Neural cell (in vitro differentiated cells): Measurements from ENCODE around the gene ELMO1. TPM values are rescaled to one million over a fixed set of nuclear protein-coding genes. Genes with fewer than 3 reads are reported as not detected.

ENCODE experiments used
- H2AFZ ChIP-seq: fragments of 200-600, 300-800 bp; sonication (generic), shearing (Covaris generic); 2 replicates; pipeline ENCODE4 v1.6.0; 2014; ENCODE audit warnings: low read depth, mild to moderate bottlenecking, antibody characterized with exemption, low read length, moderate library complexity
- H3F3A ChIP-seq: fragments of 200-600 bp; shearing (Covaris generic); 2 replicates; pipeline ENCODE4 v1.6.1; 2016; ENCODE audit warnings: mild to moderate bottlenecking, moderate library complexity, mixed read lengths, antibody characterized with exemption, low read length; ENCODE audit not compliant: insufficient read depth, poor library complexity, severe bottlenecking
- H3K27ac ChIP-seq: fragments of 200-600, 300-800 bp; sonication (generic), shearing (Covaris generic); 2 replicates; pipeline ENCODE4 v1.5.1; 2014; ENCODE audit warnings: mild to moderate bottlenecking, low read length, moderate library complexity
- H3K27me3 ChIP-seq: fragments of 300-800, 200-600 bp; sonication (generic), shearing (Covaris generic); 2 replicates; pipeline ENCODE4 v1.6.0; 2014; ENCODE audit warnings: mild to moderate bottlenecking, low read depth, low read length, moderate library complexity; ENCODE audit not compliant: insufficient read depth
- H3K36me3 ChIP-seq: fragments of 300-800, 200-600 bp; sonication (generic), shearing (Covaris generic); 2 replicates; pipeline ENCODE4 v1.5.1; 2014; ENCODE audit warnings: mild to moderate bottlenecking, antibody characterized with exemption, low read length, moderate library complexity; ENCODE audit not compliant: insufficient read depth
- H3K4me2 ChIP-seq: fragments of 300-800, 200-600 bp; sonication (generic), shearing (Covaris generic); 2 replicates; pipeline ENCODE4 v1.6.0; 2014; ENCODE audit warnings: mild to moderate bottlenecking, low read length
- H3K4me3 ChIP-seq: fragments of 300-800, 200-600 bp; sonication (generic), shearing (Covaris generic); 2 replicates; pipeline ENCODE4 v1.5.1; 2014; ENCODE audit warnings: mild to moderate bottlenecking, low read length, moderate library complexity
- H3K79me2 ChIP-seq: fragments of 200-600 bp; shearing (Covaris generic); replicated peaks from 2 replicates; pipeline ENCODE4 v1.6.0; 2014; ENCODE audit warnings: mild to moderate bottlenecking, low read length, moderate library complexity; ENCODE audit not compliant: insufficient read depth
- H3K9ac ChIP-seq: fragments of 300-800, 200-600 bp; sonication (generic), shearing (Covaris generic); 2 replicates; pipeline ENCODE4 v1.6.1; 2016; ENCODE audit warnings: mild to moderate bottlenecking, low read length, mixed read lengths
- H3K9me2 ChIP-seq: fragments of 200-600 bp; shearing (Covaris generic); 2 replicates; pipeline ENCODE4 v1.6.1; 2016; ENCODE audit warnings: mild to moderate bottlenecking, low read length, mixed read lengths; ENCODE audit not compliant: insufficient read depth
- H3K9me3 ChIP-seq: fragments of 200-600, 300-800 bp; sonication (generic), shearing (Covaris generic); 2 replicates; pipeline ENCODE4 v1.6.1; 2016; ENCODE audit warnings: mild to moderate bottlenecking, mixed run types, low read length, moderate library complexity, mixed read lengths
- H4K20me1 ChIP-seq: fragments of 200-600 bp; shearing (Covaris generic); 2 replicates; pipeline ENCODE4 v1.6.1; 2016; ENCODE audit warnings: mild to moderate bottlenecking, mixed run types; ENCODE audit not compliant: insufficient read depth
- EP300 ChIP-seq: fragments of 450-650 bp; conservative IDR thresholded peaks from 2 replicates; pipeline ENCODE4 v1.6.1; 2014; ENCODE audit warnings: antibody characterized with exemption, mild to moderate bottlenecking, moderate library complexity; ENCODE audit not compliant: poor library complexity, severe bottlenecking
- EZH2 ChIP-seq: fragments of 200-600, 300-800 bp; shearing (Covaris generic), sonication (generic); IDR thresholded peaks from 2 replicates; pipeline ENCODE4 v1.6.1; 2014; ENCODE audit warnings: antibody characterized with exemption, low read length, borderline replicate concordance, mild to moderate bottlenecking; ENCODE audit not compliant: insufficient read depth, poor library complexity, severe bottlenecking
- MXI1 ChIP-seq: fragments of 450-650 bp; conservative IDR thresholded peaks from 2 replicates; pipeline ENCODE4 v1.6.1; 2014; ENCODE audit warnings: antibody characterized with exemption, mild to moderate bottlenecking; ENCODE audit not compliant: poor library complexity, severe bottlenecking
- POLR2AphosphoS5 ChIP-seq: IDR thresholded peaks from 2 replicates; pipeline ENCODE4 v1.6.1; 2012
- RAD21 ChIP-seq: fragments of 450-650 bp; conservative IDR thresholded peaks from 2 replicates; pipeline ENCODE4 v1.6.1; 2014; ENCODE audit warnings: antibody characterized with exemption, mild to moderate bottlenecking, moderate library complexity
- SMC3 ChIP-seq: fragments of 450-650 bp; conservative IDR thresholded peaks from 2 replicates; pipeline ENCODE4 v1.6.1; 2014; ENCODE audit warnings: antibody characterized with exemption, mild to moderate bottlenecking, moderate library complexity; ENCODE audit not compliant: poor library complexity
- TAF1 ChIP-seq: IDR thresholded peaks from 2 replicates; pipeline ENCODE4 v1.6.1; 2012; ENCODE audit warnings: low read depth
- polyA plus RNA-seq: library from polyadenylated mRNA; depleted of rRNA; stranded (reverse); fragments of >200 nt; gene quantifications from 2 replicates; pipeline ENCODE4 v1.2.3, GENCODE V29; 2014
- TF ChIP-seq, protein P1 (sequence below): IDR thresholded peaks from 2 replicates; pipeline ENCODE4 v1.6.1; 2012; ENCODE audit warnings: borderline replicate concordance
- TF ChIP-seq, protein P2 (sequence below): fragments of 450-650 bp; IDR thresholded peaks from 2 replicates; pipeline ENCODE4 v1.5.1; 2014; ENCODE audit warnings: antibody characterized with exemption, mild to moderate bottlenecking, moderate library complexity; ENCODE audit not compliant: poor library complexity, severe bottlenecking

The ELMO1 gene
- polyA plus RNA-seq, 1 donor from 2014 or later: 12.2 TPM

GRCh38 chr7:37104822-37105518, 343.7 kb downstream of the ELMO1 start:
- Histone ChIP-seq H3K9me3 (no peaks in the 10 kb centered on the region), H3K27ac (no peak overlapping the region), H3K4me2 (no peak overlapping the region), H3K79me2 (no peaks in the 10 kb centered on the region), H3K9me2 (no peaks in the 10 kb centered on the region), H2AFZ (no peak overlapping the region), H3K4me3 (no peak overlapping the region), H3K27me3 (no peaks in the 10 kb centered on the region), H3K36me3 (no peaks in the 10 kb centered on the region), H4K20me1 (no peaks in the 10 kb centered on the region), H3F3A (no peaks in the 10 kb centered on the region), H3K9ac (no peak overlapping the region)
- TF ChIP-seq POLR2AphosphoS5: no peak
- no peak for TF ChIP-seq EP300
- no peak for TF ChIP-seq TAF1
- TF ChIP-seq SMC3: no peak
- no peak for TF ChIP-seq MXI1
- no peak for TF ChIP-seq RAD21
- TF ChIP-seq EZH2: no peak
- TF ChIP-seq, protein P1, sequence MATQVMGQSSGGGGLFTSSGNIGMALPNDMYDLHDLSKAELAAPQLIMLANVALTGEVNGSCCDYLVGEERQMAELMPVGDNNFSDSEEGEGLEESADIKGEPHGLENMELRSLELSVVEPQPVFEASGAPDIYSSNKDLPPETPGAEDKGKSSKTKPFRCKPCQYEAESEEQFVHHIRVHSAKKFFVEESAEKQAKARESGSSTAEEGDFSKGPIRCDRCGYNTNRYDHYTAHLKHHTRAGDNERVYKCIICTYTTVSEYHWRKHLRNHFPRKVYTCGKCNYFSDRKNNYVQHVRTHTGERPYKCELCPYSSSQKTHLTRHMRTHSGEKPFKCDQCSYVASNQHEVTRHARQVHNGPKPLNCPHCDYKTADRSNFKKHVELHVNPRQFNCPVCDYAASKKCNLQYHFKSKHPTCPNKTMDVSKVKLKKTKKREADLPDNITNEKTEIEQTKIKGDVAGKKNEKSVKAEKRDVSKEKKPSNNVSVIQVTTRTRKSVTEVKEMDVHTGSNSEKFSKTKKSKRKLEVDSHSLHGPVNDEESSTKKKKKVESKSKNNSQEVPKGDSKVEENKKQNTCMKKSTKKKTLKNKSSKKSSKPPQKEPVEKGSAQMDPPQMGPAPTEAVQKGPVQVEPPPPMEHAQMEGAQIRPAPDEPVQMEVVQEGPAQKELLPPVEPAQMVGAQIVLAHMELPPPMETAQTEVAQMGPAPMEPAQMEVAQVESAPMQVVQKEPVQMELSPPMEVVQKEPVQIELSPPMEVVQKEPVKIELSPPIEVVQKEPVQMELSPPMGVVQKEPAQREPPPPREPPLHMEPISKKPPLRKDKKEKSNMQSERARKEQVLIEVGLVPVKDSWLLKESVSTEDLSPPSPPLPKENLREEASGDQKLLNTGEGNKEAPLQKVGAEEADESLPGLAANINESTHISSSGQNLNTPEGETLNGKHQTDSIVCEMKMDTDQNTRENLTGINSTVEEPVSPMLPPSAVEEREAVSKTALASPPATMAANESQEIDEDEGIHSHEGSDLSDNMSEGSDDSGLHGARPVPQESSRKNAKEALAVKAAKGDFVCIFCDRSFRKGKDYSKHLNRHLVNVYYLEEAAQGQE: no peak
- TF ChIP-seq, protein P2, sequence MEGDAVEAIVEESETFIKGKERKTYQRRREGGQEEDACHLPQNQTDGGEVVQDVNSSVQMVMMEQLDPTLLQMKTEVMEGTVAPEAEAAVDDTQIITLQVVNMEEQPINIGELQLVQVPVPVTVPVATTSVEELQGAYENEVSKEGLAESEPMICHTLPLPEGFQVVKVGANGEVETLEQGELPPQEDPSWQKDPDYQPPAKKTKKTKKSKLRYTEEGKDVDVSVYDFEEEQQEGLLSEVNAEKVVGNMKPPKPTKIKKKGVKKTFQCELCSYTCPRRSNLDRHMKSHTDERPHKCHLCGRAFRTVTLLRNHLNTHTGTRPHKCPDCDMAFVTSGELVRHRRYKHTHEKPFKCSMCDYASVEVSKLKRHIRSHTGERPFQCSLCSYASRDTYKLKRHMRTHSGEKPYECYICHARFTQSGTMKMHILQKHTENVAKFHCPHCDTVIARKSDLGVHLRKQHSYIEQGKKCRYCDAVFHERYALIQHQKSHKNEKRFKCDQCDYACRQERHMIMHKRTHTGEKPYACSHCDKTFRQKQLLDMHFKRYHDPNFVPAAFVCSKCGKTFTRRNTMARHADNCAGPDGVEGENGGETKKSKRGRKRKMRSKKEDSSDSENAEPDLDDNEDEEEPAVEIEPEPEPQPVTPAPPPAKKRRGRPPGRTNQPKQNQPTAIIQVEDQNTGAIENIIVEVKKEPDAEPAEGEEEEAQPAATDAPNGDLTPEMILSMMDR: no peak

DNA sequence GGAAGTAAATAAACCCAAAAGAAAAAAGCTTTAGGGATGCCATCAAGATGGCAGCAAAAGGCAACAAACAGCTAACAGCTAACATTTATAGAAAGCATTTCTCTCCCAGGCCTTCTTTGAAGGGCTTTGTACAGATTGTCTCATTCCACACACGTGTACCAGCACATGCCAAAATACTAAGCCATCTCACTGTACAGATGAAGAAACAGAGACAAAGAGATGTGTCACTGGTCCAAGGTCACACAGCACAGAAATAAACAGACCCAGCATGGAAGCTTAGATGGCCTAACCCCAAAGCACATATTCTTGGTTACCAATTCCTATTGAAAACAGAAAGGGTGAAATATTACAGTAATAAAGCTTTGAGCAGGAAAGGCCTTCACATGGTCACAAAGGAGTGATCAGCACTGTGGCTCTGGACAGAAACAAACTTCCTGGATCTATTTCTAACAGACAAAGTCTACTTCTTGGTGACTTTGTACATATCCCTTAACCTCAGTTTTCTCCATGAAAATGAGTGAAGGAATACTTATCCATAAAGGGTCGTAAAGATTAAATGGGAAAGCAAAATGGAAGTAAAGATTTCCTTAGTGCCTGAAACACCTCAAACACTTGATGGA, 346.0 kb downstream of the ELMO1 start:
- no peaks in the 10 kb centered on the region for H3K27me3 ChIP-seq
- H2AFZ ChIP-seq: no peak overlapping the region
- no peaks in the 10 kb centered on the region for H3K79me2 ChIP-seq
- H3F3A ChIP-seq: no peaks in the 10 kb centered on the region
- H3K36me3 ChIP-seq: no peaks in the 10 kb centered on the region
- no peak overlapping the region for H3K4me3 ChIP-seq
- no peaks in the 10 kb centered on the region for H3K9me2 ChIP-seq
- no peaks in the 10 kb centered on the region for H3K9me3 ChIP-seq
- H4K20me1 ChIP-seq: no peaks in the 10 kb centered on the region
- H3K9ac ChIP-seq: no peak overlapping the region
- H3K27ac ChIP-seq: no peak overlapping the region
- H3K4me2 ChIP-seq: no peak overlapping the region
- TF ChIP-seq, protein P2: no peak
- TF ChIP-seq TAF1: no peak
- TF ChIP-seq EP300: no peak
- TF ChIP-seq RAD21: no peak
- no peak for TF ChIP-seq POLR2AphosphoS5
- TF ChIP-seq, protein P1: no peak
- no peak for TF ChIP-seq SMC3
